ENCODE measurements around the gene SMG6.
"Not testable (repeated sequence)": the region's sequence is repeated elsewhere in the genome, so short reads cannot be mapped to it uniquely, and the experiment has no call there.

SMG6 gene

DNA sequence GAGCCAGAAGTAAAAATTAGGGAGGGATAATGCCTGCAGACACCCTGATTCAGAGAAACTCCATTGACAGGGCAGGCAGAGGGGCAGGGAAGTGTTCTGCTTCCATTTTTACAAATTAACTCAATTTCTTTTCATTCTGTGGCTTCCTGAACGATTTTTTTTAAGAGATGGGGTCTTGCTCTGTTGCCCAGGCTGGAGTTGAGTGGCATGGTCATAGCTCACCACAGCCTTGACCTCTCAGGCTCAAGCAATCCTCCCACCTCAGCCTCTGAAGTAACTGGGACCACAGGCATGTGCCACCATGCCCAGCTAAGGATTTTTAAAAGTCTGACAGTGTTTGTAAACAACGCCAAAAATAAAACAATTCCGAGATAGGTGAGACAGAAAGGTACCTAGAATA is 99.8 kb downstream of the SMG6 start:
- Histone ChIP-seq H3K36me3 (no peaks in the 10 kb centered on the region), H3K4me3 (ENCODE audit: low read depth, low read length) (no peak overlapping the region), H3K9me3 (ENCODE audit: severe bottlenecking) (no peaks in the 10 kb centered on the region), H3K27me3 (ENCODE audit: insufficient read depth, low read depth, severe bottlenecking) (no peaks in the 10 kb centered on the region), H3K27ac (no peak overlapping the region)
- no peak for DNase-seq
- TF ChIP-seq, protein P1, sequence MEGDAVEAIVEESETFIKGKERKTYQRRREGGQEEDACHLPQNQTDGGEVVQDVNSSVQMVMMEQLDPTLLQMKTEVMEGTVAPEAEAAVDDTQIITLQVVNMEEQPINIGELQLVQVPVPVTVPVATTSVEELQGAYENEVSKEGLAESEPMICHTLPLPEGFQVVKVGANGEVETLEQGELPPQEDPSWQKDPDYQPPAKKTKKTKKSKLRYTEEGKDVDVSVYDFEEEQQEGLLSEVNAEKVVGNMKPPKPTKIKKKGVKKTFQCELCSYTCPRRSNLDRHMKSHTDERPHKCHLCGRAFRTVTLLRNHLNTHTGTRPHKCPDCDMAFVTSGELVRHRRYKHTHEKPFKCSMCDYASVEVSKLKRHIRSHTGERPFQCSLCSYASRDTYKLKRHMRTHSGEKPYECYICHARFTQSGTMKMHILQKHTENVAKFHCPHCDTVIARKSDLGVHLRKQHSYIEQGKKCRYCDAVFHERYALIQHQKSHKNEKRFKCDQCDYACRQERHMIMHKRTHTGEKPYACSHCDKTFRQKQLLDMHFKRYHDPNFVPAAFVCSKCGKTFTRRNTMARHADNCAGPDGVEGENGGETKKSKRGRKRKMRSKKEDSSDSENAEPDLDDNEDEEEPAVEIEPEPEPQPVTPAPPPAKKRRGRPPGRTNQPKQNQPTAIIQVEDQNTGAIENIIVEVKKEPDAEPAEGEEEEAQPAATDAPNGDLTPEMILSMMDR (IDR thresholded peaks at IDR 0.05; ENCODE audit: low read depth, low read length): no peak

GRCh38 chr17:2202996-2203575 is 100.5 kb downstream of the SMG6 start:
- no peak for DNase-seq
- Histone ChIP-seq H3K27ac (no peak overlapping the region), H3K36me3 (no peaks in the 10 kb centered on the region), H3K27me3 (ENCODE audit: insufficient read depth, low read depth, severe bottlenecking) (no peaks in the 10 kb centered on the region), H3K4me3 (ENCODE audit: low read depth, low read length) (no peak overlapping the region), H3K9me3 (ENCODE audit: severe bottlenecking) (no peaks in the 10 kb centered on the region)
- TF ChIP-seq, protein P1 (IDR thresholded peaks at IDR 0.05; ENCODE audit: low read depth, low read length): no peak

GRCh38 chr17:2202302-2202995 is 101.1 kb downstream of the SMG6 start:
- Histone ChIP-seq H3K4me3 (ENCODE audit: low read depth, low read length) (no peak overlapping the region), H3K9me3 (ENCODE audit: severe bottlenecking) (no peaks in the 10 kb centered on the region), H3K27me3 (ENCODE audit: insufficient read depth, low read depth, severe bottlenecking) (no peaks in the 10 kb centered on the region), H3K27ac (no peak overlapping the region), H3K36me3 (no peaks in the 10 kb centered on the region)
- DNase-seq: no peak
- TF ChIP-seq, protein P1 (IDR thresholded peaks at IDR 0.05; ENCODE audit: low read depth, low read length): no peak

GRCh38 chr17:2199386-2199785 is 104.2 kb downstream of the SMG6 start:
- not testable (repeated sequence) for H3K9me3 ChIP-seq (ENCODE audit: severe bottlenecking); H3K27me3 ChIP-seq (ENCODE audit: insufficient read depth, low read depth, severe bottlenecking); DNase-seq; H3K27ac ChIP-seq; H3K4me3 ChIP-seq (ENCODE audit: low read depth, low read length); H3K36me3 ChIP-seq

DNA sequence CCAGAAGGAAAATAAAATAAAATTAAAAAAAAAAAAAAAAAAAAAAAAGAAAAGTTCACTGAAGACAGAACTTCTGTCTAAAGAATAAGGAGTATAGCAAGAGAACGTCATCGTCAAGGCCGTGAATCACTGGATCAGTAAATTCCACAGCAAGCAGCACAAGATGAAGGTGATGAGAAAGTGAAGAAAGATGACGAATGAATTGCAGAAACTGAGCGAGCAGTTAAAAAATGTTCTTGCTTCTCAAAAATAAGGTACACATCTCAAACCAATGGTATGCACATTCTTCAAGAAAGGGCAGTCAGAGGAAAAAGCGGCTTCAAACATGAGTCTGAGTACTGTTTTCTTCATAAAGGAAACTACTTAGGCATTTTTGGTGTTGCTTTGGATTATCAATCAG is 104.7 kb downstream of the SMG6 start:
- TF ChIP-seq, protein P1 (IDR thresholded peaks at IDR 0.05; ENCODE audit: low read depth, low read length): no peak
- H3K4me3 ChIP-seq (ENCODE audit: low read depth, low read length): no peak overlapping the region
- H3K36me3 ChIP-seq: no peaks in the 10 kb centered on the region; the same call in none of the 2 replicates
- H3K27ac ChIP-seq: no peak overlapping the region
- H3K27me3 ChIP-seq (ENCODE audit: insufficient read depth, low read depth, severe bottlenecking): no peaks in the 10 kb centered on the region
- no peak for DNase-seq
- no peaks in the 10 kb centered on the region for H3K9me3 ChIP-seq (ENCODE audit: severe bottlenecking)

DNA sequence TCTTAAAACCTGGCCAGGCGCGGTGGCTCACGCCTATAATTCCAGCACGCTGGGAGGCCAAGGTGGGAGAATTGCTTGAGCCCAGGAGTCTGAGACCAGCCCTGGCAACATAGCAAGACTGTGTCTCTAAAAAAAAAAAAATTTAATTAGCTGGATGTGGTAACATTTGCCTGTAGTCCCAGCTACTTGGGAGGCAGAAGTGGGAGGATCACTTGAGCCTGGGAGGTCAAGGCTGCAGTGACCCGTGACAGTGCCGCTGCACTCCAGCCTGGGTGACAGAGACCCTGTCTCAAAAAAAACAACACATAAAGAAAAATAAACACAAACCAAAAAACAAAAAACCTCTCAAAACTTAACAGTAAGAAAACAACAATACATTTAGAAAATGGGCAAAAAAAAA is 106.3 kb downstream of the SMG6 start:
- no peak overlapping the region for H3K4me3 ChIP-seq (ENCODE audit: low read depth, low read length)
- peaks cover 8% of the 10 kb centered on the region for H3K36me3 ChIP-seq
- H3K27ac ChIP-seq: no peak overlapping the region
- TF ChIP-seq, protein P1 (IDR thresholded peaks at IDR 0.05; ENCODE audit: low read depth, low read length): no peak
- no peaks in the 10 kb centered on the region for H3K27me3 ChIP-seq (ENCODE audit: insufficient read depth, low read depth, severe bottlenecking)
- DNase-seq: no peak
- H3K9me3 ChIP-seq (ENCODE audit: severe bottlenecking): no peaks in the 10 kb centered on the region
